A204.1 (cell line): ENCODE results near the gene MAD1L1.
"Not testable (repeated sequence)": the region's sequence is repeated elsewhere in the genome, so short reads cannot be mapped to it uniquely, and the experiment has no call there.

ENCODE experiments used
- FAIRE-seq: peaks from 2 replicates; lab custom pipeline; 2012; peaks lifted over from hg19 to GRCh38; lab: Jason Lieb, UNC

The MAD1L1 gene

DNA sequence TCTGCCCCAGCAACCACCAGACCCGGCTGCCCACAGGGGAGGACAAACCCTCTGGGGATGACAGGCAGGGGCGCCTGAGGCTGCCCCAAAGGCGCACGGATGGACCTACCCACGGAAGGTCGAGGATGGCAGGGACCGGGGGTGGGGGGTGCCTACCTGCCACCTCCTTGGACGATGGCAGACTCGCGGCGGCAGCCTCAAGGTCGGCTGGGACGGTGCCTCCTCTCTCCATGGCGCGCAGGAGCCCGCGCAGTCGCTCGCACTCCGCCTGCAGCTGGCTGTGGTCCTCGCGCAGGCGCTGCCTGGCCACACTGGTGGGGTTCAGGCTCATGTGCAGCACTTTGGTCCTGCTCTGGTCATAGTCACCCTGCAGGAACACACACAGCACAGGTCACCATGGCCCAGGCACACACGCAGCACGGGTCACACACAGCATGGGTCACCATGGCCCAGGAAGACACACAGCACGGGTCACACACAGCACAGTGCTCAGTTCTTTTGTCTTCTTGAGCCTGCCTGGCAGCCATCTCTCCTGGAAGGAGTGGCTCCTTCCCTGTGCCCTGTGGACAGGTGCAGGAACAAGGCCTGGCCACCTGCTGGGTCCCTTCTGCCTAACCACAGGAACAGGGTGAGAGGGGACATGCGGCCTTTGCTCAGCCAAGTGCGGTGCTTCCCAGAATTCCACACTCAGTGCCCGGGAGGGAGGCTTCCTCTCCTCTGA, 296.1 kb downstream of the MAD1L1 start:
- no peak for FAIRE-seq

DNA sequence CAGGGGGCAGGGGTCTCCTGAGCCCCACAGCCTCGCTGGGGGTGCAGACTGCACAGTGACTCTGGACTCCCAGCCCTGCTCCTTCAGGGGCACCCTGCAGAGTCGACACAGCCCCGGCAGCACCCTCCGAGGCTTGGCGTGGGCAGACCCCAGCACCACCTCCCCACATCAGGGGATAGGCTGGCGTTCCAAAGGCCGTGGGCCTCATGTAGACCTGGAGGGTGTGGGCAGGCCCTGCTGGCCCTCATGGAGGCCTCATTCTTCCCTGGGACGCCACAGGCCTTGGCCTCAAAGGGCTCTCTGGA, 296.8 kb downstream of the MAD1L1 start:
- FAIRE-seq, result no peak

DNA sequence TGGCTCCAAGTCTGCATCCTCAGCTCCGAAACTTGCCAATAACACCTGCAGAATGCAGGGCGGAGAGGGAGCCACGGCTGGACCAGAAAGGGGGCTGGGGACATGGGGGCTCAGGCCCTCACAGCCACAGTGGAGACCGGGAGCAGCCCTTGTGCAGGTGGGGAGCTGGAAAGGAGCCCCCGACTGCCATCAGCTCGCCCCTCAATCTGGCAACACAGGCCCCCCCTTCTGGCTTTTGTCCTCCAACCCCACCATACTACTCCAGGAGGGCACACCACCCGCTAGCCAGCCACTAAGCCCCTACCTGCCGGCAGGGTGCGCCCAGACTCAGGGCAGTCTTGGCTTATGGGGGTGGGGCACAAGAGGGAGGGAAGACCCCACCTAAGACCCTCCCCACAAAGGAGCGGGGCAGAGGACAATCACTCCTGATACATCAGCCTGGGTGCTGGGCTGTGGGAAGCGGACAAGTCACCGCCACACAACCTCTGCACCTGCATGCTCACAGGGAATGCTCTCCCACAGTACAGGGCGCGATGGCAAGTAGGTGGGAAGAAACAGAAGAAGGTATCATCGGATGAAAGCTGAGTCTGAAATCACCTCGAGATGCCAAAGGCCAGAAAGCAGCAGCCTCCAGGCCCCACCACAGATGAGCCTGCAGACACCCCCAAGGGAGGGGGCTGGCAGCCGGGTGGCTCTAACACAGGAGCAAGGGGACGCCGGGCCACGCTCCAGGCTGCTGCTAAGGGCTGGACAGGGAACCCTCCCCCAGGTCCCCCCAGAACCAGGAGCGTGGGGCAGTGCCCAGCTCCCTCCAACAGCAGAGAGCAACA, 297.4 kb downstream of the MAD1L1 start:
- FAIRE-seq, result no peak

DNA sequence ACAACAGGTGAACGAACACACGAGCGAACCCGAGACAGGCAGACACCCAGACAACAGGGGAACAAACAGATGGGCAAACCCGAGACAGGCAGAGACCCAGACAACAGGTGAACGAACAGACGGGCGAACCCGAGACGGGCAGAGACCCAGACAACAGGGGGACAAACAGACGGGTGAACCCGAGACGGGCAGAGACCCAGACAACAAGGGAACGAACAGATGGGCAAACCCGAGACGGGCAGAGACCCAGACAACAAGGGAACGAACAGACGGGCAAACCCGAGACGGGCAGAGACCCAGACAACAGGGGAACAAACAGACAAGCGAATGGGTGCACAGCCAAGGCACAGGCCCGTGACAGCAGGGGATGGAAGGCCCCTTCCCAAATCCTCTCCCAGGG, 298.0 kb downstream of the MAD1L1 start:
- no peak for FAIRE-seq

DNA sequence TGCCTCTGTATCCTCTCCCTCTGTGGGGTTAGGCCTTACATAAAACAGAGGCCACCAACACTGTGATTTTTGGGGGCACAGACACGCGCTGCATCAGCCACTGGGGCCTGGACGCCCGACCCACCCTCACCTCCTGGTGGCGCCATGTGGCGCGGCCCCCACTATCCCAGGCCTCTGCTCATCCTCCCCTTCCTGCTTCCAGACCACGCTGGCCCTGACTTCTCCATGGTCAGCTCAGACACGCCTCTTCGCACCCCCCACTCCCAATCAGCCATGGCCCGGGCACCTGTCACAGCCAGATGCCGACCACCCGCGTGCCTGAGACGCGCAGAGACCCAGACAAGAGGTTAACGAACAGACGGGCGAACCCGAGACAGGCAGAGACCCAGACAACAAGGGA, 298.7 kb downstream of the MAD1L1 start:
- FAIRE-seq, result no peak

DNA sequence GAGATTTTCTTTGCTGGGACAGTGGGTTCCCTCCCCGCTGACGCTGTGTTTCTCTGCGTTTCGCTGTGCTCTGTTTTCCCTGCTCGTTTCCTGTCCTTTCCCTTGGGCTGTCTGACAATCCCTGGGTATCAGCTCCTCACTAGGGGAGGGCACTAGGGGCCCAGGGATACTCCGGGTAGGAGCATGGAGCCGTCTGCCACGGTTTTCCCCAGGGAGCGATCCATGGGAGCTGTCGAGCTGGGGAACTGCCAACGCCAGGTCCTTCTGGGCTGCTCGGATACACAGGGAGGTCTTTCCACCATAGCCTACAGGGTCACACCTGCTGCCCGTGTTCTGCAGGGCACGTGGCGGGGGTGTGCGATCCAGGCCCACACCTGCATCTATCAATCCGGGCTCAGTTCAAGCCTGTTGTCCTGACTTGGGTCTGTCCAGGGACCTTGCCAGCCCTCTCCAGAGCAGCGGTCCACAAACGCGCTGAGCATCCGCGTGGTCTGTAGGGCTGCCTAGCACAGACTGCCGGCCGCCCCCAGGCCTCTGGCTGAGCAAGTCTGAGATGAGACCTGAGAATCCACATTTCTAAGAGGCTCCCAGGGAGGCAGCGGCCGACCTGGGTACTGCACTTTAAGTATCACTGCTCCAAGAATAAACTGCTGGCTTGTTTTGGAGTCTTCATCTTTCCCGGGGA, 299.5 kb downstream of the MAD1L1 start:
- FAIRE-seq, result no peak

DNA sequence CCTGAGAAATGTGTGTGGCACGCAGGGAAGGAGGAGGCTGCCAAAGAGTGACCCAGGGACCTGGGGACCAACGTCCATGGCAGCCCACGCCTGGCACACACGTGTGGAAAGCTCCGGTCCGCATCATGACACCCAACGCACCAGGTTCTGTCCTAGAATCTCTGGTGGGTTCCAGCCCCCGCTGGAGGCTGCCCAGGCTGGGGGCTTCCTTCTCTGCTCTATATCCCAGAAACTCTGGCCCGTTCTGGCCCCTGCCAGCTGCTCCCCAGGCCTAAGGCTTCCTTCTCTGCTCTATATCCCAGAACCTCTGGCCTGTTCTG, 300.8 kb downstream of the MAD1L1 start:
- no peak for FAIRE-seq

DNA sequence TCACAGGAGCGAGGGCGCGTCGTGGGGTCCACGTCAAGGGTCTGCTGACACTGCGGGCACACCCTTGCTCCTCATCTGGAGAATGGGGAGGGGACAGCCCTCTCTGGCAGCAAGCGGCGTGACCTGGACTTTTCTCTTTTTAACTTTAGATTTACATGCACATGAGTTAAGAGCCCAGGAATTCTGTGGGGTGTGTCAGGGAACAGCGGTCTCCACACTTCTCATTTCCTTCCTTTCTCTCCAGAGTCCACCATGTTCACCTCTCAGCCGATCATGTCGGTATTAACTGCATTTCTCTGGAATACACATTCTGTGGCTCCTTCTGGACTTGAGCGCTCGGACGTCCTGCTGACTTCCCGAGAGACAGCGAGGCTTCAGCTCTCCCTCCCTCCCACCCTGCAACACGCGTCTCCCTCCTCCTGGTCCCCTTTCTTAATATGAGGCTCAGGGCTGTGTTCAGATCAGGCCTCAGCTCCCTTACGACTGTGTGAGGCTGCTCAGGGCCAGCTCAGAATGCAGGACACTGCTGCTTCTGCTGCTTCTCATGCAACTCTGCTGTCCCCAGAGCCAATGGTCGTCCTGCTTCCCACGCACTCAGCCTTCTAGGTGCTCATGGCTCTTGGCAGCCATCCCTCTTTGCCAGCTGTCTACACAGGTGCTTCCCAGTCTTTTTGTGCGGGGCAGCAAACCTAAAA, 301.3 kb downstream of the MAD1L1 start:
- no peak for FAIRE-seq

DNA sequence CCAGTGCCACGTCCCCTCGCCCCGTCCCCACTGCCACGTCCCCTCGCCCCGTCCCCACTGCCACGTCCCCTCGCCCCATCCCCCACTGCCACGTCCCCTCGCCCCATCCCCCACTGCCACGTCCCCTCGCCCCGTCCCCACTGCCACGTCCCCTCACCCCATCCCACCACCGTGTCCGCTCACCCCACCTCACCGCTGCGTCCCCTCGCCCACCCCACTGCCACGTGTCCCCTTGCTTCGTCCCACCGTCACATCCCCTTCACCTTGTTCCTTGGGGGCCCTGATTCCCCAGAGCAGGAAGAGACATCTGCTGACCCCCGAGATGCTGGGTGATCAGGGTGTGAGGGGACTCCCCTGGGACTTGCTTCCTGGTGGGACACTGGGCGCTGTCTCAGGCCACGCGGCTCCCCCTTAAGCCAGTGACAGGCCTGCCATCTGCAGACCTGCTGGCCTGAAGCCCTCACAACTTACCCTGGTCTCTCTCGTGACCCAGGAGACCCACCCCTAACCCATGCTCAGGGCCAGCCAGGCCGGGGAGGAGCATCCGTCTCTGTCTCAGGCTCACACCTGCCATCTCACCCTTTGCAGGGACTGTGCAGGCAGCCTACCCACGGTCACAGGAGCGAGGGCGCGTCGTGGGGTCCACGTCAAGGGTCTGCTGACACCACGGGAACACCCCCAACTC, 302.2 kb downstream of the MAD1L1 start:
- FAIRE-seq, result no peak

DNA sequence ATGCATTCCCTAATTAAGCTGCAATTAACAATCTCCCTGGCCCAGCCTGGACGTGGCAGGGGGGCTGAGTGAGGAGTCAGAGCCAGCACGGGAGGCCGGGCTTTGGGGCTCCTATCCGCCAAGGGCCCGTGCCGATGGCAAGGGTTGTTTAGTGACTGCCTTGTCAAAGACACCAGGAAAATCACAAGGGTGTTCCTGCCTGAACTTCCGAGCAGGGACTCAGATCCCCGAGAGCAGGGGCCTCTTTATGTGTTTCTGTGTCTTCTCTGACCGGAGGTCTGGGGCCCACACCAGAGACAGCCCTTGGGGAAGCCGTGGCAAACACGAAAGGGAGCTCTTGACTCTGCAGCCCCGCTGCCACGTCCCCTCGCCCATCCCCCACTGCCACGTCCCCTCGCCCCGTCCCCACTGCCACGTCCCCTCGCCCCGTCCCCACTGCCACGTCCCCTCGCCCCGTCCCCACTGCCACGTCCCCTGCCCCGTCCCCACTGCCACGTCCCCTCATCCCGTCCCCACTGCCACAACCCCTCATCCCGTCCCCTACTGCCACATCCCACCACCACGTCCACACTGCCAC, 303.3 kb downstream of the MAD1L1 start:
- FAIRE-seq, result not testable (repeated sequence)

DNA sequence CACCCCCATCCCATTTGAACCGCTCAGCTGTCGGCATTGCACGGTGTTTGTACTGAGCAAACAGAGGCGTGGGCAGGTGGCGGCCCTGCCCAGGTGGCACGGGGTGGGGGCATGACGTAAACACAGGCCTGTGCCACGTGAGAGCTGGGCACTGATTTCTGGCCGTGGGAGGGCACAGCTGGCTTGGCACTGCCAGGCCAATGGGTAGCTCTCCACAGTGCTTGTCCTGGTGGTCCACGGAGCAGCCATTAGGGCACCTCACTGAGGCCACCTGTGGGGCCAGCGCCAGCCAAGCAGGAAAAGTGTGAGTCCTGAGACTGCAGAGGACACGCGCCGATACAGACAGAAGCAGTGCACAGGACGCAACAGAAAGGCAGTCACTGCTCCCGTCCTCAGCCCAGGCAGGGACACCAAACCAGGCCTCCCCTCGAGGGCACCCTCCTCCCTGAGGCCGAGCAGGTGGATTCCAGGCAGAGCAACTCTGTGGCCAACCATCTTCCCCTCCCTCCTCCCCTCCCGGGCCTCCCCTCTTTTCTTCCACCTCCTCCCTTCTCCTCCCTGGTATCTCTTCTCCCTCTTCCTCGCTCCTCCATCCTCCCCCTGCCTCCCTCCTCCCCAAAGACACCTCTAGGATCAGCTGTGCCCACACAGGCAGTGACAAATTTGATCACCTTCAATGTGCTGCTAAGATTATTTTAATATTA, 303.9 kb downstream of the MAD1L1 start:
- no peak for FAIRE-seq

DNA sequence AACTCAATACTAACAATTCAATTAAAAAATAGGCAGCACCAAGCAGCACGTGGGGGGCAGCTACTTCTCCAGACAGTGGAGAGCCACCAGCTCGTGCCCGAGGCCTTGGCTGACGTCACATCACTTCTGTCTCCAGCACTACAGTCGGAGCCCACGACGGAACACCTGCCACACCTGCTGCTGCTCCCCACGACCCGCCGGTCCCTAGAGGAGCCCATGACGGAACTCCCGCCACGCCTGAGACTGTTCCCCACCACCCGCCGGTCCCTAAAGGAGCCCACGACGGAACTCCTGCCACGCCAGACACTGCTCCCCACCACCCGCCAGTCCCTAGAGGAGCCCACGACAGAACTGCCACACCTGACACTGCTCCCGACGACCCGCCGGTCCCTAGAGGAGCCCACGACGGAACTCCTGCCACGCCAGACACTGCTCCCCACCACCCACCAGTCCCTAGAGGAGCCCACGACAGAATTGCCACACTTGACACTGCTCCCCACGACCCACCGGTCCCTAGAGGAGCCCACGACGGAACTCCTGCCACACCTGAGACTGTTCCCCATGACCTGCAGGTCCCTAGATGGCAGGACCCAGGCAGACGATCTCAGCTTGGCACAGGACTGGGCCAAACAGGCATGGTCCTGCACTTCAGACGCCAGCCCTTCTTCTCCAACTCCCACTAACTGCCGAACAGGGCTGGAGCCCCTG, 304.7 kb downstream of the MAD1L1 start:
- FAIRE-seq, result no peak

DNA sequence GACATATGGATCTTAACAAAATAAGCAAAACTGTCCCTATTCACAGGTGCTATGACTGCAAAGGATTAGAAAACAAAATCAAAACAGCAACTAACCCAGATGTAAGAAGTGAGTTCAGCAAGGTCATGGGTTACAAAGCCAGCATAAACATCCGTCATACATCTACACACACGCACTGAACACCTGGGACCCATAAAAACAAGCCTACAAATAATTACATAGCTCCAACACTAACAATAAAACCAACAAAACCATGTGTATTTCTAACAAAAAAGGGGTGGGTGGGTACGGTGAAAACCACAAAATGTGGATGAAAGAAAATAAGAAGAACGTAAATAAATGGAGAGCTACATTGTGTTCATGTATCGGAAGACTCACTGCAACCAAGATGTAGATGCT, 305.8 kb downstream of the MAD1L1 start:
- no peak for FAIRE-seq

DNA sequence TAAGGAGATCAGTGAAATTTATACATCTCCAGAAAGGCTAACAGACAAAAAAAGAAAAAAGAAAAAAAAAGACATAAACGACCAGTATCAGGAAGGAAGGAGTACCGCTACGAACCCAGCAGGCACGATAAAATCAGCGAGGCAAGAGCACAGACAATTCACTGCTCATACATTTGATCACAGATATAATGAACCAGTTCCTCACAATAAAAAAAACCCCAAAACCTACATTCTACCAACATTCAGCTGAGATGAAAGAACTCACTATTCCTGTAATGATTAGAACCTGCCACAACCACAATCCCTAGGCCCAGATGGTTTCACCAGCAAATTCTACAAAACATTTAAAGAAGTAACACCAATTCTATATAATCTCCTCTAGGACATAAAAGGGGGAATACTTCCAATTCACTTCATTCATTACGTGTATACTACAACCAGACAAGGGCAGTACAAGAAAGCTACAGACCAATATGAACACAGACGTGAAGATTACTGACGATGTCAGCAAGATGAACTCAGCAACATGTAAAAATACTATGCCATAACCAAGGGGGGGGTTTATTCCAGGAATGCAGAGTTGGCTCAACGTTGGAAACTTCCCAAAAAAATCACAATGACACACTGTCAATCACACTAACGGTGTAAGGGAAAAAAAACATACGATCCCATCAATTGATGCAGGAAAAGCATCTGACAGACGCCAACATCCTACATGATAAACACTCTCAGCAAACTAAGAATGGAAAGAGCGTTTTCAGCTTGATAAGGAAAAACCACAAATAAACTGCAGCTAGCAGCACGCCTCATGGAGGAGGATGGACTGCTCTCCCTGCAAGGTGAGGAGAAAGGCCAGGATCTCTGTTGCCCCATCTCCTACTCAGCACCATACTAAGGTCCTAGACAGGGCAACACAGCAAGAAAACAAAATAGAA, 306.5 kb downstream of the MAD1L1 start:
- FAIRE-seq, result no peak

DNA sequence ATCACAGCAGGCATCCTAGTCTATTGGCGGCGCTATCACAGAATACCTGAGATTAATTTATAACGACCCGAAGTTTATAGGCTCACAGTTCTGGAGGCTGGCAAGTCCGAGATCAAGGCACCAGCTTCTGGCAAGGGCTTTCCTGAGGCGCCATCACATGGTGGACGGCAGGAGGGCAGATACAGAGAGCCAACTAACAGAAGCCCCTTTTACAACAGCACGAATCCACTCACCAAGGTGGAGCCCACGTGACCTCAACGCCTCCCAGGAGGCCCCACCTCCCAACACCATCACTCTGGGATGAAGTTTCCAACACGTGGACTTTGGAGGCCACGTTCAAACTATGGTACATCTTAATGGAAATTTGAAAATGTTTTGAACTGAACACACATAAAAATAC, 307.4 kb downstream of the MAD1L1 start:
- FAIRE-seq, result no peak

DNA sequence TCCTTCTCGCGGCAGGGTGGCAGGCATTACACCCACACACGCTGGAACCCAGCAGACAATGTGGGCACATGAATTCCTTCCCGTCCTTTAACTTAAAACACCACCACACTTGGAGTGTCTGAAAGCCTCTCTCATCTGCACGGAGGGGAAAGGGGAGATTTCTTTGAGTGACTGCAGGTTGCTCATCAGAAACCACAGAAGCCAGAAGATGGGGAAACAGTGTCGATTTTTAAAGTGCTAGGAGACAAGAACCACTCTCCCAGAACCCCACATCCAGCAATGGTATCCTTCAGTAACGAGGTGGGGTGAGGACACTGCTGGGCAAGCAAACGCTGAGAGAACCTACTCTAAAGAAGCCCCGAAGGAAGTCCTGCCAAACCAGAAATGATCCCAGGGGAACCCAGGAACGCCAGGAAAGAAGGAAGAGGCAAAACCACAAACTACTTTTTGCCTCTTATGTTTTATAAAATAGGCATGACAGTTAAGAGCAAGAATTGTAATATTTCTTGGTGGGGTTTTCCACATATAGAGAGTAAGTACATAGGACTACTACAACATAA, 308.4 kb downstream of the MAD1L1 start:
- FAIRE-seq, result no peak

DNA sequence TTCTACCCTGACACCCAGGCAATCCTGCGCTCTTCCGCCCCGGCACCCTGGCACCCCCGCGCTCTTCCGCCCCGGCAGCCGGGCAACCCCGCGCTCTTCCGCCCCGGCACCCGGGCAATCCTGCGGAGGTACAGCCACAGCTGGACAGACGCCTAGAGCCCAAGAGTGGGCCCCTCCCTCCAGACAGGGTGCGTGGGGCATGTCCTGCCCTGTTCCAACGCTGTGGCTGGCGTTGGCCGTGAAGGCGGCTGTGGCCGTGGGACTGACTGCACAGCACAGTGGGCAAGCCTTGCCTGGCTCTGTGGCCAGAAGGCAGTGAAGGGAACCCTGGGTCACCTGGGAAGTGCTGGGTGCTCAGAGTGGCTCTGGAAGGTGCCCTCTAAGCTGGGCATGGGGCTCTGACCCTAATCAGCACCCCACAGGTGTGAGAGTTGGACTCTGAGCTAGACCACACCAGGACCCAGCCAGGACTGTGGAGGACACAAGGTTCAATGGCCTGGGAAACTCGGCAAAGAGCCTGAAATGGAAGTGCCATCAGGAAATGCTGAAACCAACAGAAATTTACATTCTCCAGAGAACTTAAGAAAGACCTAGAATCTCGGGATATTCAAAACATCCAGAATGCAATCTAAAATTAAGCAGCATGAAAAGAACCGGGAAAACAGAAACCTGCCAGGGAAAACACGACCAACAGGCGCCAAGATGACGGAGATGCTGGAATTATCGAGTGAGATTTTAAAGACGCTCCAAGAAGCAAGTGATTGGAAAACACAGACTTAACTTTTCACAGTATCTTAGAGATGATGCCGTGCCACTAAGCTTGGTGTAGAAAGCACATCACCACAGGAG, 309.1 kb downstream of the MAD1L1 start:
- no peak for FAIRE-seq

DNA sequence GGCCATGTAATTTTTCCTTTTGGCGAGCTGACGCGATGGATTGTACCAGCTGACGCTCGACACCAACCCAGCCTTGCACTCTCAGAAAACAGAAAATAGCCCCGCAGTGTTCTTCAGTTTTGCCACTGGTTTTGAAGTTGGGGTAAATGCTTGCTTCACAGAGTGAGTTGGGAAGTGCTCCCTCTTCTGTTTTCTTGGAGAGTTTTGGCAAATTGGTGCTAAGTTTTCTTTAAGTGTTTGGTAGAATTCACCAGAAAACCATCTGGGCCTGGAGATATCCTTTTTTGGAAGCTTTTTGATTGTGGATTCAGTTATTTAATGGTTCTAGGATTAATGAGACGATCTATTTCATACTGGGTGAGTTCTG, 309.9 kb downstream of the MAD1L1 start:
- FAIRE-seq, result no peak
